ENCODE results near the gene GALNT9.

GRCh38 chr12:132324841-132325732, 4.3 kb downstream of the GALNT9 start:
- TF ChIP-seq CTCF (IDR thresholded peaks at IDR 0.05; ENCODE audit: low read depth, low read length) (no peak), EZH2phosphoT487 (IDR thresholded peaks at IDR 0.05; ENCODE audit: low read depth) (no peak)

All from OCI-LY3 (cell line).